H1 (cell line): Measurements from ENCODE around the gene CMTR1. TPM values are rescaled to one million over a fixed set of nuclear protein-coding genes. Genes with fewer than 3 reads are reported as not detected.

Experiments
- CTCF ChIA-PET: fragments of 300-600 bp; sonication (Branson Sonifier 250); formaldehyde crosslinking; loops from one replicate; lab custom pipeline; 2021; ENCODE audit not compliant: partially characterized antibody; lab: Charles Lee
- POLR2A ChIA-PET: fragments of 300-600 bp; sonication (Branson Sonifier 250); formaldehyde crosslinking; loops from one replicate; lab custom pipeline; 2021; ENCODE audit warnings: inconsistent platforms; ENCODE audit not compliant: partially characterized antibody; lab: Charles Lee
- DNase-seq, 2 experiments: peaks; one replicate each; pipeline versions ENCODE4 v3.0.0 to v3.0.0-alpha.2; 2010 to 2022; ENCODE audit warnings: low spot score in 2 of 2, low read depth in 1 of 2, mixed read lengths in 1 of 2
- FAIRE-seq: peaks from 2 replicates; lab custom pipeline; 2011; peaks lifted over from hg19 to GRCh38; lab: Jason Lieb, UNC
- H2AFZ ChIP-seq: 2 replicates; pipeline ENCODE4 v1.8.1; 2012; ENCODE audit warnings: low read length, inconsistent platforms
- H2AK5ac ChIP-seq: 2 replicates; pipeline ENCODE4 v1.6.1; 2013; ENCODE audit warnings: low read depth, low read length
- H2BK120ac ChIP-seq: replicated peaks from 2 replicates; pipeline ENCODE3; 2013; ENCODE audit warnings: low read depth, low read length, inconsistent platforms
- H2BK12ac ChIP-seq: 2 replicates; pipeline ENCODE4 v1.6.1; 2013; ENCODE audit warnings: low read depth, low read length
- H2BK15ac ChIP-seq: 2 replicates; pipeline ENCODE4 v1.6.1; 2013; ENCODE audit warnings: low read length
- H2BK20ac ChIP-seq: 2 replicates; pipeline ENCODE4 v1.6.1; 2013; ENCODE audit warnings: low read length
- H2BK5ac ChIP-seq: 2 replicates; pipeline ENCODE4 v1.6.1; 2013; ENCODE audit warnings: low read depth, low read length
- H3K14ac ChIP-seq: 2 replicates; pipeline ENCODE4 v1.6.1; 2013; ENCODE audit warnings: inconsistent platforms; ENCODE audit not compliant: insufficient read length
- H3K18ac ChIP-seq: 2 replicates; pipeline ENCODE4 v1.6.1; 2013; ENCODE audit warnings: low read length; ENCODE audit errors: extremely low read depth
- H3K23ac ChIP-seq: 2 replicates; pipeline ENCODE4 v1.6.1; 2013; ENCODE audit warnings: inconsistent platforms; ENCODE audit not compliant: insufficient read length
- H3K23me2 ChIP-seq: 2 replicates; pipeline ENCODE4 v1.6.1; 2013; ENCODE audit warnings: low read depth, low read length
- H3K27ac ChIP-seq: 2 replicates; pipeline ENCODE4 v1.6.1; 2011; ENCODE audit warnings: low read depth, low read length, inconsistent platforms
- H3K27me3 ChIP-seq, 4 experiments: replicated peaks in 1 of 4; 1 replicate in 1 of 4; 2 replicates in 3 of 4; pipeline versions ENCODE4 v1.6.1 to v1.8.1; 2011 to 2013; ENCODE audit warnings: low read length in 3 of 4, mild to moderate bottlenecking in 3 of 4, inconsistent platforms in 2 of 4, mixed read lengths in 2 of 4, moderate library complexity in 1 of 4; ENCODE audit not compliant: control insufficient read depth in 3 of 4, insufficient read depth in 3 of 4; ENCODE audit errors: extremely low read depth in 1 of 4
- H3K36me3 ChIP-seq, 4 experiments: 2 replicates each; pipeline versions ENCODE4 v1.6.1 to v1.8.1; 2011 to 2013; ENCODE audit warnings: mild to moderate bottlenecking in 4 of 4, low read length in 3 of 4, moderate library complexity in 2 of 4, control low read depth in 1 of 4, inconsistent platforms in 1 of 4; ENCODE audit not compliant: insufficient read depth in 4 of 4, control insufficient read depth in 2 of 4
- H3K4ac ChIP-seq: replicated peaks from 2 replicates; pipeline ENCODE3; 2013; ENCODE audit warnings: low read length, low read depth, mixed read lengths, inconsistent platforms; ENCODE audit not compliant: insufficient read length
- H3K4me1 ChIP-seq, 4 experiments: replicated peaks in 1 of 4; 1 replicate in 1 of 4; 2 replicates in 3 of 4; pipeline versions ENCODE4 v1.6.1 to v1.8.1; 2011 to 2013; ENCODE audit warnings: low read length in 3 of 4, inconsistent platforms in 2 of 4, mixed read lengths in 1 of 4; ENCODE audit not compliant: insufficient read depth in 4 of 4, control insufficient read depth in 3 of 4
- H3K4me2 ChIP-seq, 2 experiments: 2 replicates each; pipeline versions ENCODE4 v1.6.1 to v1.8.1; 2011 to 2013; ENCODE audit warnings: low read depth in 2 of 2, low read length in 2 of 2, control low read depth in 1 of 2, inconsistent platforms in 1 of 2, mild to moderate bottlenecking in 1 of 2; ENCODE audit not compliant: insufficient read depth in 1 of 2
- H3K4me3 ChIP-seq, 4 experiments: fragments of 200-600, 300-600 bp in 1 of 4; sonication (generic), shearing (Covaris generic), sonication (Bioruptor Twin) in 1 of 4; 2 replicates each; pipeline versions ENCODE4 v1.5.1 to v1.8.1; 2011 to 2016; ENCODE audit warnings: low read length in 4 of 4, low read depth in 3 of 4, control low read depth in 2 of 4, inconsistent platforms in 2 of 4, mild to moderate bottlenecking in 2 of 4, mixed read lengths in 1 of 4, moderate library complexity in 1 of 4; ENCODE audit not compliant: insufficient read depth in 2 of 4; ENCODE audit errors: extremely low read depth in 1 of 4
- H3K56ac ChIP-seq: replicated peaks from 2 replicates; pipeline ENCODE3; 2013; ENCODE audit warnings: low read depth, mild to moderate bottlenecking, mixed read lengths, low read length, inconsistent platforms; ENCODE audit not compliant: insufficient read length
- H3K79me1 ChIP-seq: 2 replicates; pipeline ENCODE4 v1.6.1; 2013; ENCODE audit warnings: low read depth, low read length, control low read depth
- H3K79me2 ChIP-seq, 2 experiments: 2 replicates each; pipeline versions ENCODE4 v1.6.1 to v1.8.1; 2012 to 2013; ENCODE audit warnings: low read length in 2 of 2, mild to moderate bottlenecking in 2 of 2, inconsistent platforms in 1 of 2; ENCODE audit not compliant: insufficient read depth in 2 of 2, control insufficient read depth in 1 of 2
- H3K9ac ChIP-seq, 4 experiments: replicated peaks in 1 of 4; 1 replicate in 1 of 4; 2 replicates in 3 of 4; pipeline versions ENCODE4 v1.6.1 to v1.8.1; 2011 to 2013; ENCODE audit warnings: low read depth in 3 of 4, low read length in 3 of 4, control low read depth in 2 of 4, mild to moderate bottlenecking in 2 of 4, moderate library complexity in 2 of 4, inconsistent platforms in 1 of 4; ENCODE audit errors: extremely low read depth in 1 of 4
- H3K9me3 ChIP-seq, 2 experiments: 2 replicates each; pipeline versions ENCODE4 v1.6.1 to v1.8.1; 2012 to 2013; ENCODE audit warnings: mild to moderate bottlenecking in 2 of 2, moderate library complexity in 2 of 2, control low read depth in 1 of 2, inconsistent platforms in 1 of 2, low read depth in 1 of 2, low read length in 1 of 2, mixed read lengths in 1 of 2; ENCODE audit not compliant: insufficient read depth in 2 of 2
- H4K20me1 ChIP-seq, 2 experiments: replicated peaks in 1 of 2; 2 replicates each; pipeline versions ENCODE3 to v1.8.1; 2011 to 2013; ENCODE audit warnings: inconsistent platforms in 2 of 2, low read length in 2 of 2, mild to moderate bottlenecking in 1 of 2; ENCODE audit not compliant: insufficient read depth in 2 of 2, control insufficient read depth in 1 of 2
- H4K5ac ChIP-seq: 2 replicates; pipeline ENCODE4 v1.6.1; 2013; ENCODE audit warnings: low read length, low read depth, mixed read lengths, inconsistent platforms; ENCODE audit not compliant: insufficient read length
- H4K8ac ChIP-seq: 2 replicates; pipeline ENCODE4 v1.8.0; 2013; ENCODE audit warnings: mild to moderate bottlenecking, moderate library complexity, low read length, inconsistent platforms; ENCODE audit not compliant: insufficient read depth; ENCODE audit errors: extremely low read depth
- H4K91ac ChIP-seq: replicated peaks from 2 replicates; pipeline ENCODE3; 2013; ENCODE audit warnings: low read length, mixed read lengths, inconsistent platforms; ENCODE audit not compliant: insufficient read length
- BCL11A ChIP-seq, 2 experiments: IDR thresholded peaks; one replicate each; pipeline ENCODE4 v1.6.1; 2011; ENCODE audit warnings: low read depth in 2 of 2, low read length in 2 of 2, mild to moderate bottlenecking in 2 of 2
- CEBPB ChIP-seq: IDR thresholded peaks from 2 replicates; pipeline ENCODE4 v1.6.1; 2012; ENCODE audit warnings: low read depth, low read length
- KDM1A ChIP-seq: fragments of 200-600, 300-600 bp; sonication (generic); IDR thresholded peaks from 2 replicates; pipeline ENCODE4 v1.7.1; 2016; ENCODE audit warnings: mild to moderate bottlenecking, low read length, borderline replicate concordance
- KDM4A ChIP-seq: IDR thresholded peaks from one replicate; pipeline ENCODE4 v1.7.1; 2012; ENCODE audit warnings: low read depth, mild to moderate bottlenecking, moderate library complexity, low read length, inconsistent platforms; ENCODE audit not compliant: severe bottlenecking
- NANOG ChIP-seq: IDR thresholded peaks from 2 replicates; pipeline ENCODE4 v1.6.1; 2011; ENCODE audit warnings: low read length, low read depth, mild to moderate bottlenecking, inconsistent platforms; ENCODE audit not compliant: insufficient read depth, poor library complexity, severe bottlenecking
- SAP30 ChIP-seq: fragments of 300-600 bp; sonication (generic); IDR thresholded peaks from 2 replicates; pipeline ENCODE4 v1.7.1; 2012; ENCODE audit warnings: low read length, moderate library complexity, mild to moderate bottlenecking, inconsistent platforms; ENCODE audit not compliant: insufficient read depth, insufficient replicate concordance
- TAF7 ChIP-seq: optimal IDR thresholded peaks from 2 replicates; pipeline ENCODE3; 2011; ENCODE audit warnings: low read depth, mild to moderate bottlenecking, inconsistent platforms, low read length, moderate library complexity, borderline replicate concordance
- TEAD4 ChIP-seq: IDR thresholded peaks from 2 replicates; pipeline ENCODE4 v1.6.1; 2012; ENCODE audit warnings: low read depth, low read length, inconsistent platforms, mixed read lengths
- WGBS, 2 experiments: shearing (Covaris generic) in 1 of 2; methylation state at CpG; one replicate each; pipeline versions ENCODE4 v1.1.6 to v1.1.7; 2013 to 2015; ENCODE audit warnings: low lambda C conversion rate in 2 of 2, mixed read lengths in 2 of 2, inconsistent platforms in 1 of 2, low coverage in 1 of 2, missing lambda C conversion rate in 1 of 2; ENCODE audit not compliant: insufficient replicate concordance in 2 of 2, insufficient coverage in 1 of 2, insufficient read length in 1 of 2; ENCODE audit errors: extremely low coverage in 1 of 2, missing lambda C conversion rate in 1 of 2; 5-methylcytosine and 5-hydroxymethylcytosine counted together
- polyA plus RNA-seq, 7 experiments: library from polyadenylated mRNA; depleted of rRNA in 3 of 7; stranded (reverse) in 5 of 7; unstranded in 2 of 7; fragments of >200 nt in 5 of 7; fragments of 200-250 nt in 2 of 7; gene quantifications; 1 replicate in 5 of 7; 2 replicates in 1 of 7; 4 replicates in 1 of 7; pipeline versions ENCODE4 v1.2.1 to v1.2.3, GENCODE V29; 2011 to 2013; ENCODE audit warnings: missing spikeins in 2 of 7, mixed read lengths in 2 of 7
- total RNA-seq: library from RNA; stranded (reverse); fragmentation: NEBNext Ultra II Directional; extraction: Animal tissue kit (Norgen Biotek cat#: 25700); gene quantifications from 2 replicates; pipeline ENCODE4 v1.2.1, GENCODE V29; 2021
- TF ChIP-seq, protein P1 (sequence below): IDR thresholded peaks from 2 replicates; pipeline ENCODE4 v1.6.1; 2011; ENCODE audit warnings: low read length, improper control_type of control experiment

The CMTR1 gene
- total and polyA plus RNA-seq, 2 of the 8 experiments (the other 6 are each of a cell fraction or from before 2014, with no cell fraction given) = 15.2 to 33.1 TPM

GRCh38 chr6:37499433-37500293 lies 66.6 kb downstream of the CMTR1 start, which contains the start of gene CCDC167:
Gene CCDC167, minus strand, starts transcription at chr6:37499893. Its CDS starts 30 bp downstream, at chr6:37499863.
- H3K23ac ChIP-seq = no peak within 1 kb of the TSS
- POLR2A ChIA-PET = interaction anchor here (0.6 to 2.9 kb wide), 5 partner anchors 11 to 319 kb away, joined by 3 to 9 read pairs (median 3); partner anchors contain the start of gene ZFAND3
- H3K79me2 ChIP-seq = no peaks in the 10 kb centered on the region
- H2BK120ac ChIP-seq = no peak within 1 kb of the TSS
- H3K36me3 ChIP-seq = no peaks in the 10 kb centered on the region
- H2BK20ac ChIP-seq = peak within 1 kb of the TSS; percentile 87; the same call in 1 of the 2 replicates
- H3K9me3 ChIP-seq = no peaks in the 10 kb centered on the region
- no peak within 1 kb of the TSS; the same call in 1 of the 2 replicates for H2BK15ac ChIP-seq
- peaks cover 4% of the 10 kb centered on the region for H3K23me2 ChIP-seq
- H3K27me3 ChIP-seq = peaks cover 0 to 8% (median 5%) of the 10 kb centered on the region in 4 experiments; a peak in 4 of 7 replicates
- peak within 1 kb of the TSS; percentile 99 for H2AFZ ChIP-seq
- H2BK5ac ChIP-seq = peak within 1 kb of the TSS; percentile 99
- H2BK12ac ChIP-seq = peak within 1 kb of the TSS; percentile 98
- H3K79me1 ChIP-seq = no peaks in the 10 kb centered on the region
- H2AK5ac ChIP-seq = 0 out of 2 replicates have a peak within 1 kb of the TSS, but pooled peaks have one; percentile 70
- no peaks in the 10 kb centered on the region for H4K20me1 ChIP-seq
- peak within 1 kb of the TSS; percentile 34 for H3K56ac ChIP-seq
- peak within 1 kb of the TSS; percentile 56 to 69 (median 63) for H3K4me3 ChIP-seq
- H3K27ac ChIP-seq = peak within 1 kb of the TSS; percentile 92
- 2% methylated on average over 38 of the region's 38 CpGs; no CpG with 5 or more reads in 1 of the 2 experiments for WGBS, 2 experiments
- H3K9ac ChIP-seq = peak within 1 kb of the TSS in 3 of 4 experiments; percentile 72 to 92 (median 73); a peak in 6 of 7 replicates
- CTCF ChIA-PET = interaction anchor here (0.6 to 8.0 kb wide), 7 partner anchors 12 to 1001 kb away, joined by 3 to 52 read pairs (median 3); no protein-coding TSS in a partner anchor
- H4K8ac ChIP-seq = peak within 1 kb of the TSS; percentile 93; the same call in 1 of the 2 replicates
- peak within 1 kb of the TSS; percentile 98 for H3K18ac ChIP-seq
- peak within 1 kb of the TSS; percentile 65 to 93 for H3K4me2 ChIP-seq
- H4K91ac ChIP-seq = peak within 1 kb of the TSS; percentile 75
- no peak within 1 kb of the TSS for H3K14ac ChIP-seq
- peak within 1 kb of the TSS; percentile 58 for H4K5ac ChIP-seq
- peaks cover 0 to 5% (median 3%) of the 10 kb centered on the region in 4 experiments; a peak in 4 of 7 replicates for H3K4me1 ChIP-seq
- peak; percentile 98 to 99 for DNase-seq
- peak; percentile 66 for FAIRE-seq
- peak within 1 kb of the TSS; percentile 40 for H3K4ac ChIP-seq
- no peak for TF ChIP-seq NANOG
- TF ChIP-seq BCL11A (IDR thresholded peaks at IDR 0.05; ENCODE audit: low read depth in 2 of 2, low read length in 2 of 2) = no peak
- TF ChIP-seq CEBPB = no peak
- no peak for TF ChIP-seq KDM1A
- TF ChIP-seq TAF7 = no peak
- peak; percentile 74 for TF ChIP-seq SAP30
- no peak for TF ChIP-seq TEAD4
- TF ChIP-seq, protein P1, sequence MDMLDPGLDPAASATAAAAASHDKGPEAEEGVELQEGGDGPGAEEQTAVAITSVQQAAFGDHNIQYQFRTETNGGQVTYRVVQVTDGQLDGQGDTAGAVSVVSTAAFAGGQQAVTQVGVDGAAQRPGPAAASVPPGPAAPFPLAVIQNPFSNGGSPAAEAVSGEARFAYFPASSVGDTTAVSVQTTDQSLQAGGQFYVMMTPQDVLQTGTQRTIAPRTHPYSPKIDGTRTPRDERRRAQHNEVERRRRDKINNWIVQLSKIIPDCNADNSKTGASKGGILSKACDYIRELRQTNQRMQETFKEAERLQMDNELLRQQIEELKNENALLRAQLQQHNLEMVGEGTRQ = peak; percentile 70
- TF ChIP-seq KDM4A = peak; percentile 27
